HG03066 (cell line): ENCODE results near the gene CKMT2.
"Not testable (repeated sequence)": the region's sequence is repeated elsewhere in the genome, so short reads cannot be mapped to it uniquely, and the experiment has no call there.

ENCODE experiments used
- ATAC-seq: cut with Tn5 transposase; IDR thresholded peaks from one replicate; pipeline ENCODE4 v1.9.1; 2021; ENCODE audit warnings: low read depth; ENCODE audit not compliant: unreplicated experiment

CKMT2 gene

GRCh38 chr5:81247441-81247972, 14.4 kb downstream of the CKMT2 start:
- no peak for ATAC-seq

GRCh38 chr5:81249240-81249639, 16.1 kb downstream of the CKMT2 start:
- ATAC-seq = no peak

GRCh38 chr5:81250004-81250403, 16.9 kb downstream of the CKMT2 start:
- no peak for ATAC-seq

- ATAC-seq = no peak
These were observed 18.8 kb downstream of the CKMT2 start for GRCh38 chr5:81251922-81252321.

GRCh38 chr5:81252904-81253303, 19.8 kb downstream of the CKMT2 start:
- no peak for ATAC-seq

GRCh38 chr5:81253875-81254274, 20.8 kb downstream of the CKMT2 start:
- ATAC-seq = no peak

- ATAC-seq = no peak
These were observed 21.9 kb downstream of the CKMT2 start for GRCh38 chr5:81254886-81255559.

- ATAC-seq = no peak
These were observed 23.6 kb downstream of the CKMT2 start for GRCh38 chr5:81256766-81257165.

- ATAC-seq = not testable (repeated sequence)
These were observed 29.7 kb downstream of the CKMT2 start for GRCh38 chr5:81262796-81263195.

- ATAC-seq = no peak
These were observed 32.0 kb downstream of the CKMT2 start for GRCh38 chr5:81265101-81265500.

- ATAC-seq = no peak
These were observed 35.5 kb downstream of the CKMT2 start for GRCh38 chr5:81268521-81269196.

GRCh38 chr5:81269751-81270393, 36.8 kb downstream of the CKMT2 start:
- no peak for ATAC-seq

- ATAC-seq = not testable (repeated sequence)
These were observed 37.4 kb downstream of the CKMT2 start for GRCh38 chr5:81270394-81271027.

GRCh38 chr5:81283976-81284375, 50.9 kb downstream of the CKMT2 start:
- no peak for ATAC-seq

- ATAC-seq = no peak
These were observed 53.0 kb downstream of the CKMT2 start for GRCh38 chr5:81286059-81286617.

- ATAC-seq = no peak
These were observed 54.9 kb downstream of the CKMT2 start for GRCh38 chr5:81288021-81288433.

- ATAC-seq = no peak
These were observed 57.0 kb downstream of the CKMT2 start for GRCh38 chr5:81290146-81290545.

- no peak for ATAC-seq
These were observed 59.0 kb downstream of the CKMT2 start for GRCh38 chr5:81292130-81292529.

GRCh38 chr5:81294021-81294420, 60.9 kb downstream of the CKMT2 start:
- ATAC-seq = not testable (repeated sequence)

- ATAC-seq = no peak
These were observed 64.4 kb downstream of the CKMT2 start for GRCh38 chr5:81297531-81297930.

- ATAC-seq = no peak
These were observed 67.8 kb downstream of the CKMT2 start for GRCh38 chr5:81300921-81301270.
